GM19468 (cell line): Measurements from ENCODE around the gene DNAH14.
"Not testable (repeated sequence)": the region's sequence is repeated elsewhere in the genome, so short reads cannot be mapped to it uniquely, and the experiment has no call there.

Experiments
- ATAC-seq: cut with Tn5 transposase; IDR thresholded peaks from one replicate; pipeline ENCODE4 v1.9.1; 2021; ENCODE audit warnings: mild to moderate bottlenecking, moderate library complexity, moderate number of reproducible peaks; ENCODE audit not compliant: unreplicated experiment; ENCODE audit errors: extremely low read depth

The DNAH14 gene

DNA sequence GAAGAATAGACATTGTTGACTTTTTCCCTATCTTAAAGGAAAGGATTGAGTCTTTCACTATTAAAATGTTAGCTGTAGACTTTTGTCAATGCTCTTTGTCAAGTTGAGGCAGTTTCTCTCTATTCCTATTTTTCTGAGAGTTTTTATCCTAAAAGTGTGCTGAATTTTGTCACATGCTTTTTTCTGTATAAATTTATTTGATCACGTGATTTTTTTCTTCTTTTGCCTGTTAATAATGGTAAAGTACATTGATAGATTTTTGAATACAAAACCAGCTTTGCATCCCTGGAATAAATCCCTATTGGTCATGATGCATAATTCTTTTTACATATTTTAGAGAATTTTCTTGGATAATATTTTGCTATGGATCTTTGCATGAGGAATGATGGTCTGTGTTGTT lies 60.1 kb downstream of the DNAH14 start:
- no peak for ATAC-seq

DNA sequence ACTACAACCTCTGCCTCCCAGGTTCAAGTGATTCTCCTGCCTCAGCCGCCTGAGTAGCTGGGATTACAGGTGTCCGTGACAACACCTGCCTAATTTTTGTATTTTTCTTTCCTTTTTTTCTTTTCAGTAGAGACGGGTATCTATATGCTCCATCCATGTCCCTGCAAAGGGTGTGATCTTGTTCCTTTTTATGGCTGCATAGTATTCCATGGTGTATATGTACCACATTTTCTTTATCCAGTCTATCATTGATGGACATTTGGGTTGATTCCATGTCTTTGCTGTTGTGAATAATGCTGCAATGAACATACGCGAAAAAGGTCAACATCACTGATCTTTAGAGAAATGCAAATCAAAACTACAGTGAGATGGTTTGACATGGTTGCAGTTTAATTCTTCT lies 62.1 kb downstream of the DNAH14 start:
- ATAC-seq: not testable (repeated sequence)

DNA sequence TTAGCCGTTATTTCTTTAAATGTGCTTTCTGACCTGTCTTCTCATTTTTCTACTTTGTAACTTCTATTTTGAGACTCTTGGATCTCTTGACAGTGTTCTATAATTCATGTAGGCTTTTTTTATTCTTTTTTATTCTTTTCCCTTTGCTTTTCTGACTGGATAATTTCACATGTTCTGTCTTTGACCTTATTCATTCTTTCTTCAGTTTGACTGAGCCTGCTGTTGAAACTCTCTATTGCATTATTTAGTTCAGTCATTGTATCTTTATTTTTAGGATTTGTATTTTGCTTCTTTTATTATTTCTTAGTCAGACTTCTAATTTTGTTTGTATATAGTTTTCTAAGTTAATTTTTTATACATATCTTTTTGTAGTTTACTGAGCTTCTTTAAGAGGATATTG lies 66.1 kb downstream of the DNAH14 start:
- ATAC-seq: no peak

DNA sequence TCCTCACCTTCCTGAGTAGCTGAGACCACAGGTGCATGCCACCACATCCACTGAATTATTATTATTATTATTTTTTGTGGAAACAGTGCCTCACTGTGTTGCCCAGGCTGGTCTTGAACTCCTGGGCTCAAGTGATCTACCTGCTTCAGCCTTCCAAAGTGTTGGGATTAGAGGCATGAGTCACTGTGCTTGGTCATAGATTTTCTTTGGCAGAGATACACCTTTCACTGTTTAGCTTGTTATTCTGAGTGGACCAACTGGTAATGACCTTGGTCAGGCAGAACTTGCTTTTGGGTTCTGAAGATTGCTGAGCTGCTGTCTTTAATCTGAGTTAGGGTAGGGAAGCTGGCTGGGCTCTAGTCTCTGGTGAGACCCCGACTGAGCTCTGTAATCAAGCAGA lies 66.8 kb downstream of the DNAH14 start:
- no peak for ATAC-seq

DNA sequence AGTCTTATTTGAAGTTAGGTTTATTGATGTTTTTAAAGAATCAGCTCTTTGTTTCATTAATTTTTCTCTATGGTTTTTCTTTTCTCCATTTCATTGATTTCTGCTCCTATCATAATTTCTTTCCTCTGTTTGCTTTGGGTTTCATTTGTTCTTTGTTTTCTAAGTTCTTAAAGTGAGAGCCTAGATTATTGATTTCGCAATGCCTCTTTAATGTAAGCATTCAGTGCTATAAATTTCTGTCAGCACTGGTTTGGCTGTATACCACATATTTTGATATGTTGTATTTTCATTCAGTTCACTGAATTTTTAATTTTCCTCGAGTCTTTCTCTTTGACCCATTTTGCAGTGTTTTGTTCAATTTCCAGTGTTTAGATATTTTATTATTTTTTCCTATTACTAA lies 68.7 kb downstream of the DNAH14 start:
- ATAC-seq: no peak

DNA sequence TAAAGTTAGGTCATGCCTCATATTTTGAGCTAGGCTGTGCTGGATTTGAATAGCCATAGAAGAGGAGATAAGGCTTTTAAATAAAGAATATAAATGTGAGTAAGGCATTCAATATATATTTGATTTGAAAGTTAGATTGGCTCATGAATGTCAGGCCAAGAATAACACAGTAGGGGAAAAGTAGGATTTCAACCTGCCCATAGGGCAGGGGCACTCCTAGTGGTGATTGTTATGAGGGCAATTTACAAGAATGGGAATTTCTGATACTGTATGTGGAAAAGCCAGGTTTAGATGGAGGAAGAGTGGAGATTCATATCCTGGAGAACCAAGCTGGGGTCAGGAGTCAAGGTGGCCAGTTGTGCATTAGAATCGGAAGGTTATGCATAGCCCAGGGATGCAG lies 74.9 kb downstream of the DNAH14 start:
- no peak for ATAC-seq

DNA sequence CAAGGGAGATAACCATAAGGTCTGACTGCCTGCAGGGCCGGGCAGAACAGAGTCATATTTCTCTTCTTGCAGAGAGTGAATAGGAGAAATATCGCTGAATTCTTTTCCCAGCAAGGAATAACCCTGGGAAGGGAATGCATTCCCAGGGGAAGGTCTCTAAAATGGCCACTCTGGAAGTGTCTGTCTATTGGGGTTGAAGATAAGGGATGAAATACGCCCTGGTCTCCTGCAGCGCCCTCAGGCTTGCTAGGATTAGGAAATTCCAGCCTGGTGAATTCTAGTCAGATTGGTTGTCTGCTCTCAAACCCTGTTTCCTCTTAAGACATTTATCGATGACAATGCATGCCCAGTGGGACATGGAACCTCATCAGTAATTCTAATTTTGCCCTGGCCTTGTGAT lies 76.9 kb downstream of the DNAH14 start:
- ATAC-seq: not testable (repeated sequence)

DNA sequence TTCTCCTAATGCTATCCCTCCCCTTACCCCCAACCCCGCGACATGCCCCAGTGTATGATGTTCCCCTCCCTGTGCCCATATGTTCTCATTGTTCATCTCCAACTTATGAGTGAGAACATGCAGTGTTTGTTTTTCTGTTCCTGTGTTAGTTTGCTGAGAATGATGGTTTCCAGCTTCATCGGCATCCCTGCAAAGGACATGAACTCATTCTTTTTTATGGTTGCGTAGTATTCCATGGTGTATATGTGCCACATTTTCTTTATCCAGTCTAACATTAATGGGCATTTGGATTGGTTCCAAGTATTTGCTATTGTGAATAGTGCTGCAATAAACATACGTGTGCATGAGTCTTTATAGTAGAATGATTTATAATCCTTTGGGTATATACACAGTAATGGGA lies 78.6 kb downstream of the DNAH14 start:
- not testable (repeated sequence) for ATAC-seq

DNA sequence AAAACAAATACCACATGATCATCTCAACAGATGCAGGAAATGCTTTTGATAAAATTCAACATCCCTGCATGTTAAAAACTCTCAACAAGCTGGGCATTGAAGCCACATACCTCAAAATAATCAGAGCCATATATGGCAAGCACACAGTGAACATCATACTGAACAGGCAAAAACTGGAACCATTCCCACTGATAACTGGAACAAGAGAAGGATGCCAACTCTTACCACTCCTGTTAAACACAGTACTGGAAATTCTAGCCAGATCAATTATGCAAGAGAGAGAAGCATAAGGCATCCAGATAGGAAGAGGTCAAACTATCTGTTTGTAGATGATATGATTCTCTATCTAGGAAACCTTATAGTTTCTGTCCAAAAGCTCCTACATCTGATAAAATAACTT lies 91.6 kb downstream of the DNAH14 start:
- ATAC-seq: no peak

DNA sequence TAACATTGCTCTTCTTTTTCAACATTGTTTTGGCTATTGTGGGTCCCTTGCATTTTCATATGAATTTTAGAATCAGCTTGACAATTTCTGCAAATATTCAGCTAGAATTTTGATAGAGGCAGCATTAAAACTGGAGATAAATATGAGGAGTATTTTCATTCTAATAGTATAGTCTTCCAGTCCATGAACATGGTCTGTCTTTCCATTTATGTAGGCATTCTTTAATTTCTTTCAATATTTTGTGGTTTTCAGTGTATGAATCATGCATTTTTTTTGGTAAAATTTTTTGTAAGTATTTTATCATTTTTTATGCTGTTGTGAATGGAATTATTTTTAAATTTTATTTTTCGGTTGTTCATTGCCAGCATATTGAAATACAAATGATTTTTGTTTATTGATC lies 97.2 kb downstream of the DNAH14 start:
- ATAC-seq: no peak

DNA sequence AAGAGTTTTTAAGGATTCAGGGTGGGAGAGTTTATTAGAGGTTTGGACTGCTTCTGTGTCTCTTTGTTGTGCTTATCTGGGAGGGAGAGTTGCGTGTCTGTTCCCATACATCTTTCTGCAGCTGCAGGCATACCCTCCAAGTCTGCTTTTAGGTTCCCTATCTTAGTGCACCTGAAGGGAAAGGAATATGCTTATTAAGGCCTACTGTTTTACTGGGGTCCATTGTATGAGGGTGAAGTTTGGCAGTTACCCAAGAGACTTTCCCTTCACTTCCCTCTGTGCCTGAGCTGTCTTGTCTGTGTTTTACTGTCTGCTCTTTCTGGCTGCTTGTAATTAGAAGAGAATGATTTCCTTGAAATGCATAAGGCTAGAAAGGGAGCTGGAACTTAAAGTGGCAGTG lies 107.0 kb downstream of the DNAH14 start:
- not testable (repeated sequence) for ATAC-seq

DNA sequence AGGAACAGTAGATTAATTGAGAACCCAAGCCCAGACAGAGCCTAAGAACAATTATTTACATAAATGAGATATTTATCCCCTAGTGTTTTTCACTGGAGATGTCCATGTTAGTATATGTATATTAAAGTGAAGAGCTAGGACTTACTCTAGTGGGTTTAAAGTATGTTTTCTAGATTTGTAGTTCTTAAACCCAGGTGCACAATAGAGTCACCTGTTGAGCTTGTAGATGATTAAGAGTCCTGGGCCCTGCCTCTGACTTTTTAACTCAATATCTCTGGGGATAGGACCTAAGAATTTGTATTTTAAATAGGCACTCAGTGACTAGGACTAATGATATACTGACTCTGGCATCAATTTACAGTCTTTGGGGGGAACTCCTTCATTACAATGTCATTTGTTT lies 112.8 kb downstream of the DNAH14 start:
- no peak for ATAC-seq

DNA sequence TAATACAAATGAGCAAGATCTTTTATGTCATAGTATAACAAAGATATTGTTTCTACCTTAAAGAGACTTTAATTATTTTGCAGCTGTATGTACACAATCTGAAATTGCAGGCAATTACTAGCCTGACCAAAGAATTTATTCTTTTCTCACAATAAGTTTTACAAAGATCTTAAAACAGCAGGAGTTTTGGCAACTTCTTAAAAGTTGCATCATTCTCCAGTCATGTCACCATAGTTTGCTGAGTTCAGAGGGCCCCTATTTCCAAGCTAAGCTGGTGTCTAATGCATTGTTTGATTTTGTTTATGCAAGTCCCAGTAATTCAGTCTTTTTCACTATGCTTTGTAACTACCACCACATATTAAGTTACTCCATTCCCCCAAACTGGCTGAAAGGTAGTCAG lies 114.8 kb downstream of the DNAH14 start:
- ATAC-seq: no peak

DNA sequence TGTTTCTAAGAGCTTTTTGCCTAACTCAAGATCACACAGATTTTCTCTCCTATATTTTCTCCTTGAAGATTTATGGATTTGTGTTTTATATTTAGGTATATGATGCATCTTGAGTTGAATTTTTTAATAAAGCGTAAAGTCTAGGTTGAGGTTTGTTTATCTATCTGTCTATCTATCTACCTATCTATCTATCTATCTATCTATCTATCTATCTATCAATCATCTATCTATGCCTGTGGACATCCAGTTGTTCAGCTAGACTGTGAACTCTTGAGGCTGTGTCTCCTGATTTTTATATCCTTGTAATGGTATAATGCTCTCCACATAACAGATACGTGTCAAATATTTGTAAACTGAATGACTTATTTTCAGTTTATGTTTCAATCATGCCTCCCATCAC lies 120.1 kb downstream of the DNAH14 start:
- no peak for ATAC-seq

DNA sequence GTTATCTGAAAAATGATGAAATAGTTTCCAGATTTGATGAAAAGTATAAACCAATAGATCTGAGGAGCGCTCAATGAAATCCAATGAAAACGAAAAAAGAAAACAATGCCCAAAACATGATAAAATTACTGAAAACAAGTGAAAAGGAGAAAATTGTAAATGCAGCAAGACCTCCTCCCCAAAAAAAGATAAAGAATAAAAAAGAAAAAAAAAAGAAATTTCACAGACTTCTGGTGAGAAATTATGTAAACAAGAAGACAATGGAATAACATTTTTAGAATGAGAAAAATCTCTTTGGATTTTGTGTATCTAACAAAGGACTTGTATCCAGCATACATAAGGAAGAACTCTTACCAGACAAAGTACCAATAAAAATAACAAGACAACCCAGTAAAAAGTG lies 134.2 kb downstream of the DNAH14 start:
- no peak for ATAC-seq

DNA sequence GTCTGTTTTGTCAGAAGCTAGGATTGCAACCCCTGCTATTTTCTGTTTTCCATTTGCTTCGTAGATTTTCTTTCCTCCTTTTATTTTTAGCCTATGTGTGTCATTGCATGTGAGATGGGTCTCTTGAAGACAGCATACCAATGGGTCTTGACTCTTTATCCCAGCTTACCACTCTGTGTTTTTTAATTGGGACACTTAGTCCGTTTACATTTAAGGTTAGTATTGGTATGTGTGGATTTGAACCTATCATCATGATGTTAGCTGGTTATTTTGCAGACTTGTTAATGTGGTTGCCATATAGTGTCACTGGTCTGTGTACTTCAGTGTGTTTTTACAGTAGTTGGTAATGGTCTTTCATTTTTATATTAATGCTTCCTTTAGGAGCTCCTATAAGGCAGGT lies 141.5 kb downstream of the DNAH14 start:
- ATAC-seq: no peak

DNA sequence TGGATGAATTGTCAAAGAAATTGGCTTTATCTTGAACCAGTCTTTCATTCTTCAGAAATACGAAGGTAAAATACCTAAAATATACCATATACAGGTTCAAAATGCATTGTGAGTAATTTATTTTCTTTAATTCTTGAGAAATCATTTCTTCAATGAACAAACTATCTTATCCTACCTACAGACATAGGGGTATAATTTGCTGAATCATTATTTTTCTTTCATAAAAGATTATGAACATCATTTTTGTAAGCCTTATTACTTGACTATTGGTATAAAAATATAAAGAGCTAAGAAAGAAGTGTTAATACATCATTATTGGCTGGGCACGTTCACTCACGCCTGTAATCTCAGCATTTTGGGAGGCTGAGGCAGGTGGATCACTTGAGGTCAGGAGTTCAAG lies 167.7 kb downstream of the DNAH14 start:
- ATAC-seq: no peak

DNA sequence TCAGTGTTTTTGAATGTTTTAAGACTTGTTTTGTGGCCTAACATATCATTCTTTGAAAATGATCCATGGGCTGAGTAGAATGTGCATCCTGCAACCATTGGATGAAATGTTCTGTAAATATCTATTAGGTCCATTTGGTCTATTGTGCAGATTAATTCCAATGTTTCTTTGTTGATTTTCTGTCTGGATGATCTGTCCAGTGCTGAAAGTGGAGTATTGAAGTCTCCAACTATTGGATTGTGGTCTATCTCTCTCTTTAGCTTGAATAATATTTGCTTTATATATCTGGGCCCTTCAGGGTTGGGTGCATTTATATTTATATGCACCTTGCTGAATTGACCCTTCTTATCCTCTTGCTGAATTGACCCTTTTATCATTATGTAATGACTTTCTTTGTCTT lies 181.5 kb downstream of the DNAH14 start:
- no peak for ATAC-seq

DNA sequence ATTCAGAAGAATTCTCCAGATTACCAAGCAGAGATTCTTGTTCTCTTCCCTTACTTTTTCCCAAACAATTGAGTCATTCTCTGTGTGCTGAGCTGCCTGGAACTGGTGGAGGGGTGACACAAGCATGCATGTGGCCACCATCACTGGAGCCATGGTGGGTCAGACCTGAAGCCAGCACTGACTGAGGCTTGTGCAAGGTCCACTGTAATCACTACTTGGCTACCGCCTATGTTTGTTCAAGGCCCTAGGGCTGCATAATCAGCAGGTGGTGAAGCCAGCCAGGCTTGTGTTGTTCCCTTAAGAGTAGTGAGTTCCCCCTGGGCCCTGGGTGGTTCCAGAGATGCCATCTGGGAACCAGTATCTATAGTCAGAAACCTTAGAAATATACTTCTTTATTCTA lies 183.8 kb downstream of the DNAH14 start:
- no peak for ATAC-seq

DNA sequence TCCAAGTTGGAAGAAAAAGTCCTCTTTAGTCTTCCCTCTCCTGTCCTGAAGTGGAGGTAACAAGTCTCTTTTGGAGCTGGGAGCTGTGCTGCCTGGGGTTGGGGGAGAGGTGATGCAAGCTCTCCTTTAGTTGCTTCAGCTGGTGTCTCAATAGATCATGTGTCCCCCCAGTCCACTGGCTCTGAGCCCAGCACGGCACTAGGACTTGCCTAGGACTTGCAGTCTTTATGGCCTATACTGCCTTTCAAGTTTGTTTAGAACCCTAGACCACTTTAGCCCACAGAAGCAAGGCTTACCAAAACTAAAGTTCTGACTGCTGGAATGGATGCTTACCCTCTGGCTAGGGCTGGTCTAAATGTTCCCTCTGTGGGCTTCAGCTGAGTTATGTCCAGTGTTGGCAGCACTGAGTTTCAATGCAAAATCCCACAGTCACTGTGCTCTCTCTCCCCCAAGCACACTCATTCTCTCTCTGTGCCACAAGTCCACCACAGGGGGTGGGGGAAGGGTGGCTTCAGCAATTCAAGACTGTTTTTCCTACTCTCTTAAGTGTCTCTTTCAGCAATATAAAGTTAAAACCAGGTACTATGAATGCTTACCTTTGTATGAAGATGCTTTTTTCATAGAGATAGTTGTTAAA lies 185.0 kb downstream of the DNAH14 start:
- no peak for ATAC-seq

DNA sequence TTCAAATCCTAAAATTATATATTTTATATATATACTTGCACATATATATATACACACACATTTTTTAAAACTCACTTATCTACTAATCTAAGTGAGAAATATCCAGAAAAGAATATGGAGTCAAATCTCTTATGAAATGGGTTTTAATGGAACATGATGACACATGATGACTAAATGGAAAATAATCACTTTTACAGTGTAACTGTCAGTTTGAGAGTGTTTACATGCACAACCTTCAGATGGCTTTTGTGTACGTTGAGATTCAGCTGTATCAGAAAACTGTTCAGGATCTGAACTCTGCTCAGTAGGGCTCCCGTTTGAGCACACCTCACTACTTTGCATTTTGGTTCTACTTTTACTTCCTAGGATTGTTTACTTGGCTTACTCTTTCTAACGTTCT lies 189.8 kb downstream of the DNAH14 start:
- ATAC-seq: no peak

DNA sequence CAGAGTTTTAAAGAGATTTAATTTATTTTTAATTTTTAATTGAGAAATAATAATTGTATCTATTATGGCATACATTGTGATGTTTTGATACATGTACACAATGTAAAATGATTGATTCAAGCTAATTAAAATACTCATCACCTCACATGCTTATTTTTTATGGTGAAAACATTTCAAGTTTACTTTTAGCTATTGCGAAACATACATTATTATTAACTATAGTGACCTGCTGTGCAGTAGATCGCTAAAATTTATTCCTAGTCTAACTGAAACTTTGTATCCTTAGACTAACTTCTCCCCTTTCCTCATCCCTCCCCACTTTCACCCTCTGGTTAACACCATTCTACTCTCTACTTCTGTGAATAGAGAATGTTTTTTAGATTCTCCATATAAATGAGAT lies 191.6 kb downstream of the DNAH14 start:
- ATAC-seq: no peak

DNA sequence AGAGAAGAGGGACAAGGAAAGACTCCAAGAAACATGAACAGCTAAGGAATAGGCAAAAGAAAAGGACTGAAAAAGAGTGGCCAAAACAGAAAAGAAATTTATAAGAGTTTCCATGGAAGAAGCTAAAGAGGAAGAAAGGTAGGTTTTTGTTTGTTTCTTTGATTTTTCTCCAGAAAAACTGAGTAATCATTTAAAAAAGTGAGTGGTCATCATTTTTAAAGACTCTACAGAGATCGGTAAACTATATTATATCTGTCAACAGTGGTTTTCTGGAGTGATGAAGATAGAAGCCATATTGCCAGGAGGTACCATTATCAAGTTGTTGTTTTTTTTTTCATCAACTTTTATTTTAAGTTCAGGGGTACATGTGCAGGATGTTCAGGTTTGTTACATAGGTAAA lies 202.4 kb downstream of the DNAH14 start:
- no peak for ATAC-seq
